ENCODE results near the gene GRIN3B.

DNA sequence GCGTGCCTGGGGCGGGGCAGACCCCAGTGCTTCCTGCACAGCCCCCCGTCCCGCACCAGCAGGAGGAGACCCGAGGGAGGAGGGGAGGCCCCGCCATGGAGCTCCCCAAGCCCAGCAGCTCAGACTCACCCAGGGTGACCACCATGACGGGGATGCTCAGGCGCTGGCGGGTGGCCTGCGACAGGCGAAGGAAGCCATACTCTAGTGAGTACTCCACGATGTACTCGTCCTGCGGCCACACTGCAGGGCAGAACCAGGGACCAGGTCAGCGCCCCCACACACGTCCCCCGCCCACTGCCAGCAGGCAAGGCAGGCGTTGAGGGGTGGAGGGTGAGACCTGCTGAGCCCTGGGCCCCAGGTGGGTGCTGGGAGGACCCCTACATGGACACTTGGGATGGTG, 12.1 kb downstream of the GRIN3B start:
- TF ChIP-seq POLR2A (IDR thresholded peaks at IDR 0.05; ENCODE audit: low read depth, low read length) (no peak), POLR2AphosphoS5 (IDR thresholded peaks at IDR 0.05; ENCODE audit: low read depth, low read length) (no peak)

Measured in GM12892 (cell line).